ENCODE data around the gene ZNF683. TPM values are rescaled to one million over a fixed set of nuclear protein-coding genes. Genes with fewer than 3 reads are reported as not detected.

ZNF683 gene
- total and polyA plus RNA-seq, 2 donors (not counting 1 experiment from before 2014, with no cell fraction given) = not detected

- peak; percentile 69 for TF ChIP-seq EZH2 (IDR thresholded peaks at IDR 0.05; ENCODE audit: low read length, missing control alignments)
- TF ChIP-seq, protein P1, sequence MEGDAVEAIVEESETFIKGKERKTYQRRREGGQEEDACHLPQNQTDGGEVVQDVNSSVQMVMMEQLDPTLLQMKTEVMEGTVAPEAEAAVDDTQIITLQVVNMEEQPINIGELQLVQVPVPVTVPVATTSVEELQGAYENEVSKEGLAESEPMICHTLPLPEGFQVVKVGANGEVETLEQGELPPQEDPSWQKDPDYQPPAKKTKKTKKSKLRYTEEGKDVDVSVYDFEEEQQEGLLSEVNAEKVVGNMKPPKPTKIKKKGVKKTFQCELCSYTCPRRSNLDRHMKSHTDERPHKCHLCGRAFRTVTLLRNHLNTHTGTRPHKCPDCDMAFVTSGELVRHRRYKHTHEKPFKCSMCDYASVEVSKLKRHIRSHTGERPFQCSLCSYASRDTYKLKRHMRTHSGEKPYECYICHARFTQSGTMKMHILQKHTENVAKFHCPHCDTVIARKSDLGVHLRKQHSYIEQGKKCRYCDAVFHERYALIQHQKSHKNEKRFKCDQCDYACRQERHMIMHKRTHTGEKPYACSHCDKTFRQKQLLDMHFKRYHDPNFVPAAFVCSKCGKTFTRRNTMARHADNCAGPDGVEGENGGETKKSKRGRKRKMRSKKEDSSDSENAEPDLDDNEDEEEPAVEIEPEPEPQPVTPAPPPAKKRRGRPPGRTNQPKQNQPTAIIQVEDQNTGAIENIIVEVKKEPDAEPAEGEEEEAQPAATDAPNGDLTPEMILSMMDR (conservative IDR thresholded peaks at IDR 0.05 in 1 of 2, IDR thresholded peaks at IDR 0.05 in 1 of 2; ENCODE audit: low read depth in 1 of 2, low read length in 2 of 2) = no peak
- Histone ChIP-seq H3K79me2 (ENCODE audit: control insufficient read depth, insufficient read depth, low read length) (no peaks in the 10 kb centered on the region), H3K36me3 (ENCODE audit: control insufficient read depth, insufficient read depth, low read length) (no peaks in the 10 kb centered on the region), H2AFZ (ENCODE audit: low read length) (no peak overlapping the region), H3K4me3 (replicated peaks in 1 of 4; ENCODE audit: control extremely low read depth in 1 of 4, insufficient read depth in 1 of 4, low read depth in 3 of 4, low read length in 4 of 4) (no peak overlapping the region), H3K9ac (ENCODE audit: insufficient read depth, low read length) (no peak overlapping the region), H3K4me1 (ENCODE audit: control insufficient read depth, extremely low read depth, insufficient read depth, low read length) (no peaks in the 10 kb centered on the region), H3K27me3 (ENCODE audit: control insufficient read depth, insufficient read depth, low read length) (peaks cover 40% of the 10 kb centered on the region), H4K20me1 (ENCODE audit: control insufficient read depth, extremely low read depth, insufficient read depth, low read length) (no peaks in the 10 kb centered on the region), H3K27ac (ENCODE audit: insufficient read depth, low read length) (no peak overlapping the region), H3K4me2 (ENCODE audit: extremely low read depth, insufficient read depth, low read length) (no peak overlapping the region), H3K9me3 (ENCODE audit: control insufficient read depth, insufficient read depth, low read depth, low read length) (no peaks in the 10 kb centered on the region)
- peak; percentile 62 to 76 for DNase-seq (ENCODE audit: low read depth in 2 of 2)
Observed at GRCh38 chr1:26408604-26409003, 36.1 kb upstream of the ZNF683 start.

DNA sequence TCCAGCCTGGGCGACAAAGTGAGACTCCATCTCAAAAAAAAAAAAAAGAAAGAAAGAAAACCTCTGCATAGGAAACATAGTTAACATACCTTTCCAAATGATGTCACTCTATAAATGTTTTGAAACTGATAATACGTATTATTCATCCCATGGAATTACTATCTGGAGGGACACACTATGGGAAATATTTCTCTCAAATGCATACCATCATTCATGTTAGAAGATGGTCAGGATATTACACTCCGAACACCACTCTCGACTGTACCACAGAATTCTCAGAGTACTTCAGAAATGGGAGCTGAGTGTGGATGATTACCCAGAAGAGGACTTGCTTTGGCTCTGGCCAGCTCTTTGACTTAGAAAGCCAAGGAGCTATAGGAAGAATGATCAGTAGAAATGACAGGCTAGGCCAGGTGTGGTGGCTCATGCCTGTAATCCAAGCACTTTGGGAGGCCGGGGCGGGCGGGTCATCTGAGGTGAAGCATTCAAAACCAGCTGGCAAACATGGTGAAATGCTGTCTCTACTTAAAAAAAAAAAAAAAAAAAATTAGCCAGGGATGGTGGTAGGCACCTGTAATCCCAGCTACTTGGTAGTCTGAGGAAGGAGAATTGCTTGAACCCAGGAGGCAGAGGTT is 32.8 kb upstream of the ZNF683 start:
- Histone ChIP-seq H3K4me3 (replicated peaks in 1 of 4; ENCODE audit: control extremely low read depth in 1 of 4, insufficient read depth in 1 of 4, low read depth in 3 of 4, low read length in 4 of 4) (no peak overlapping the region), H3K36me3 (ENCODE audit: control insufficient read depth, insufficient read depth, low read length) (no peaks in the 10 kb centered on the region), H4K20me1 (ENCODE audit: control insufficient read depth, extremely low read depth, insufficient read depth, low read length) (no peaks in the 10 kb centered on the region), H3K4me1 (ENCODE audit: control insufficient read depth, extremely low read depth, insufficient read depth, low read length) (no peaks in the 10 kb centered on the region), H3K27ac (ENCODE audit: insufficient read depth, low read length) (no peak overlapping the region), H2AFZ (ENCODE audit: low read length) (no peak overlapping the region), H3K79me2 (ENCODE audit: control insufficient read depth, insufficient read depth, low read length) (no peaks in the 10 kb centered on the region), H3K9me3 (ENCODE audit: control insufficient read depth, insufficient read depth, low read depth, low read length) (no peaks in the 10 kb centered on the region), H3K4me2 (ENCODE audit: extremely low read depth, insufficient read depth, low read length) (no peak overlapping the region), H3K9ac (ENCODE audit: insufficient read depth, low read length) (no peak overlapping the region), H3K27me3 (ENCODE audit: control insufficient read depth, insufficient read depth, low read length) (peaks cover 11% of the 10 kb centered on the region)
- DNase-seq (ENCODE audit: low read depth in 2 of 2) = peak in 1 of 2 donors; percentile 82
- TF ChIP-seq EZH2 (IDR thresholded peaks at IDR 0.05; ENCODE audit: low read length, missing control alignments) = no peak
- TF ChIP-seq, protein P1 (conservative IDR thresholded peaks at IDR 0.05 in 1 of 2, IDR thresholded peaks at IDR 0.05 in 1 of 2; ENCODE audit: low read depth in 1 of 2, low read length in 2 of 2) = no peak

DNA sequence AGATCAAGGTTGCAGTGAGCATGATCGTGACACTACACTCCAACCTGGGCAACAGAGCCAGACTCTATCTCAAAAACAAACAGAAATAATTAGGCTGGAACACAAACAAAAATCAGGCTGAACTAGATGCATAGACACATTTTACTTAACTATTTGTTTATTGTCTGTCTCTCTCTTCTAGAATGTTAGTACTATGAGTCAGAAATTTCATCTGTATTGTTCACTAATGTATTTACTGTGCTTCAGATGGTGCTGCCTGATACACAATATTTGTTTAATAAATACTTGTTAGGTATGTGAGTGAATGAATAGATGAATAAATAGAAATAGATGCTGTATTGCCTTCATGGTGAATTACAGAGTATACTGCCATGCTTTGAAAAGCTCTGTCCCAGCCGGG is 32.1 kb upstream of the ZNF683 start:
- H2AFZ ChIP-seq (ENCODE audit: low read length) = no peak overlapping the region
- no peak for TF ChIP-seq EZH2 (IDR thresholded peaks at IDR 0.05; ENCODE audit: low read length, missing control alignments)
- TF ChIP-seq, protein P1 (conservative IDR thresholded peaks at IDR 0.05 in 1 of 2, IDR thresholded peaks at IDR 0.05 in 1 of 2; ENCODE audit: low read depth in 1 of 2, low read length in 2 of 2) = no peak

More for the DNA sequence above, 32.1 kb upstream of the ZNF683 start:
- peak in 1 of 2 donors; percentile 23 for DNase-seq (ENCODE audit: low read depth in 2 of 2)
- H3K4me1 ChIP-seq (ENCODE audit: control insufficient read depth, extremely low read depth, insufficient read depth, low read length) = no peaks in the 10 kb centered on the region
- no peak overlapping the region for H3K4me3 ChIP-seq (replicated peaks in 1 of 4; ENCODE audit: control extremely low read depth in 1 of 4, insufficient read depth in 1 of 4, low read depth in 3 of 4, low read length in 4 of 4)
- no peaks in the 10 kb centered on the region for H3K79me2 ChIP-seq (ENCODE audit: control insufficient read depth, insufficient read depth, low read length)
- H3K27ac ChIP-seq (ENCODE audit: insufficient read depth, low read length) = no peak overlapping the region
- no peak overlapping the region for H3K4me2 ChIP-seq (ENCODE audit: extremely low read depth, insufficient read depth, low read length)
- no peak overlapping the region for H3K9ac ChIP-seq (ENCODE audit: insufficient read depth, low read length)
- peaks cover 7% of the 10 kb centered on the region for H3K27me3 ChIP-seq (ENCODE audit: control insufficient read depth, insufficient read depth, low read length)
- H4K20me1 ChIP-seq (ENCODE audit: control insufficient read depth, extremely low read depth, insufficient read depth, low read length) = no peaks in the 10 kb centered on the region
- no peaks in the 10 kb centered on the region for H3K36me3 ChIP-seq (ENCODE audit: control insufficient read depth, insufficient read depth, low read length)
- no peaks in the 10 kb centered on the region for H3K9me3 ChIP-seq (ENCODE audit: control insufficient read depth, insufficient read depth, low read depth, low read length)

Data from fibroblast of lung (primary cell).